ENCODE data around the gene SLC29A4.
"Not testable (repeated sequence)": the region's sequence is repeated elsewhere in the genome, so short reads cannot be mapped to it uniquely, and the experiment has no call there.

SLC29A4 gene

GRCh38 chr7:5296015-5296610 lies 13.4 kb downstream of the SLC29A4 start:
- DNase-seq (ENCODE audit: low read depth, low spot score) = no peak

- DNase-seq (ENCODE audit: low read depth, low spot score) = no peak
These were observed 14.0 kb downstream of the SLC29A4 start for GRCh38 chr7:5296611-5297226.

DNA sequence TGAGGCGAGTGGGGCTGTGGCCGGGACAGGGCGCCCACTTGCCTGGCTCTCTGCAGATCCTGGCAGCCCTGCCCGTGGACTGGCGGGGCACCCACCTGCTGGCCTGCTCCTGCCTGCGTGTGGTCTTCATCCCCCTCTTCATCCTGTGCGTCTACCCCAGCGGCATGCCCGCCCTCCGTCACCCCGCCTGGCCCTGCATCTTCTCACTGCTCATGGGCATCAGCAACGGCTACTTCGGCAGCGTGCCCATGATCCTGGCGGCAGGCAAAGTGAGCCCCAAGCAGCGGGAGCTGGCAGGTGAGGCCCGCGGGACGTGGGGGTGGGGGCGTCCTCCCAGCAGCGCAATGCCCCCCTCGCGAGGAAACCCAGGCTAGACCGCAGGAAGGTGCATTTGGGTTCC lies 17.6 kb downstream of the SLC29A4 start:
- no peak for DNase-seq (ENCODE audit: low read depth, low spot score)

DNA sequence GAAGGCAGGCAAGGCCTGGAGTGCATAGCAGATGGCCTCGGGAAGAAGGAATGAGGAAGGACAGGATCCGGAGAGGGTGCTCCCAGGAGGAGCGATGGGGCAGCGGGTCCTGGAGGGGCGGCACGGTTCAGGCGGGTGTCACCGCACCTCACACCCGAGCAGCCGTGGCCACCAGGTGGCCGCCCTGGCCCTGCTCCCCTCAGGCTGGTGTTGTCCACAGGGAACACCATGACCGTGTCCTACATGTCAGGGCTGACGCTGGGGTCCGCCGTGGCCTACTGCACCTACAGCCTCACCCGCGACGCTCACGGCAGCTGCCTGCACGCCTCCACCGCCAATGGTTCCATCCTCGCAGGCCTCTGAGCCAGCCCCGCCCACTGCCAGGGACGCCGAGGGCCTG lies 19.8 kb downstream of the SLC29A4 start:
- DNase-seq (ENCODE audit: low read depth, low spot score) = no peak

- no peak for DNase-seq (ENCODE audit: low read depth, low spot score)
These were observed 20.3 kb downstream of the SLC29A4 start for GRCh38 chr7:5303061-5303460.

DNA sequence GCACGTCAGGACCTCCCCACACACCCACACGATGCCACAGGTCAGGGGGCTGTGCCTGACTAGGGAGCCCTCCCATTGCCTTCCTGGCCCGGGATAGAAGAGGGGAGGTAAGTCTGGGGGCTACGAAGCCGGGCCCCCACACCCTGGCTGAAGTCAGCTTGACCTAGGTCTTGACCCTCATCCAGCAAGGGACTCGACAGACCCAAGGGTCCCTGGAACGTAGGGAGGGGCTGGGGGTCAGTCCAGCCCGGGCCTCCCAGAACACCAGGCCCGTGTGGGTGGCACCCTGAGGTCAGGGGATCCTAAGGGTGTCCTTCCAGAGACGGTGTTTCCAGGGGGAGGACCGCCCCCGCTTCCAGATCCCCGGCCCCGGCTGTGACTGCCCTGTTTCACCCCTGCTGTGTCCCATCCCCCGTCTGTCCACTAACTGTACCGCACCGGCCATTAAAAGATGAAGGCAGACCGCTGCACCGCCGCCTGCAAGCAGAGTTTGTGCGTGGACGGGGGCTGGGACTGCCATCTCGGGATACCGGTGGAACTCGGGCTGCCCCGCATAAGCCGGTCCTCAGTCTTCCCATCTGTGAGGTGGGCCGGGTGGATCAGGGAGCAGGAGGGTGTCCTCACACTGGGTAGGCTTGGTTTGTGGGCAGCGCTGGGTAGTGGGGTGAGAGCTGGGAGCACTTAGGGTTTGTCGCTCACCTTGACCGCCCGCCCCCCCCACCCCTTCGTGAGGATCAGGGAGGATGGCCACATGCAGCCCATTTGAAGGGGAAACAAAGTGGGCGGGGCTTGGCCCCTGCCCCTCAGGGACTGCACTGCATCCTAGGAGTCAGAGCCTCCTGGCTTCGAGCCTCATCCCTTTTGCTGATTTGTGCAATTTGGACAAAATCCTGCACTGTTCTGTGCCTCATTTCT lies 21.1 kb downstream of the SLC29A4 start:
- DNase-seq (ENCODE audit: low read depth, low spot score) = no peak

- DNase-seq (ENCODE audit: low read depth, low spot score) = not testable (repeated sequence)
These were observed 22.3 kb downstream of the SLC29A4 start for GRCh38 chr7:5305050-5305449.

GRCh38 chr7:5307221-5308142 lies 24.7 kb downstream of the SLC29A4 start:
- not testable (repeated sequence) for DNase-seq (ENCODE audit: low read depth, low spot score)

- no peak for DNase-seq (ENCODE audit: low read depth, low spot score)
These were observed 26.4 kb downstream of the SLC29A4 start for GRCh38 chr7:5309146-5309545.

DNA sequence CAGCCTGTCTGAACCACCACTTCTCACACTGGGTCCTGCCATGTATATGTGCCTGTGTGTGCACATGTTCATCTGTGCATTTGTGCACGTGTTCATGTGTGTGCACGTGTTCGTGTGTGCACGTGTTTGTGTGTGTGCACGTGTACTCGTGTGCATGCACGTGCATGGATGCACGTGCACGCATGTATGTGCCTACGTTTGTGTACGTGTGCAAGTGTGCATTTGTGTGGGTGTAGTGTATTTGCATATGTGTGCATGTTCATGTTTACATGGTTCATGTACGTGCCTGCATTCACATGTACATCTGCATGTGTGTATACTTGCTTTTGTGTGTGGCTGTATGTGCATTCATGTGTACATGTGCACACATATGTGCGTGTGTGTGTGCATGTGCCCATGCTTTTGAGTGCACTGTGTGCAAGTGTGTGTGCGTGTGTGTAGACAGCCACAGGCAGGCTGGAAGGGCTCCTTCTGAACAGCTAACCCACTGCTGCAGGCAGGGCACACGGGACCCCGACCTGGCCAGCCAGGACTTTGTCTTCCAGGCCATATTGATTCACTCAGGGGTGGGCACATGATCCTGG lies 28.2 kb downstream of the SLC29A4 start:
- no peak for DNase-seq (ENCODE audit: low read depth, low spot score)

DNA sequence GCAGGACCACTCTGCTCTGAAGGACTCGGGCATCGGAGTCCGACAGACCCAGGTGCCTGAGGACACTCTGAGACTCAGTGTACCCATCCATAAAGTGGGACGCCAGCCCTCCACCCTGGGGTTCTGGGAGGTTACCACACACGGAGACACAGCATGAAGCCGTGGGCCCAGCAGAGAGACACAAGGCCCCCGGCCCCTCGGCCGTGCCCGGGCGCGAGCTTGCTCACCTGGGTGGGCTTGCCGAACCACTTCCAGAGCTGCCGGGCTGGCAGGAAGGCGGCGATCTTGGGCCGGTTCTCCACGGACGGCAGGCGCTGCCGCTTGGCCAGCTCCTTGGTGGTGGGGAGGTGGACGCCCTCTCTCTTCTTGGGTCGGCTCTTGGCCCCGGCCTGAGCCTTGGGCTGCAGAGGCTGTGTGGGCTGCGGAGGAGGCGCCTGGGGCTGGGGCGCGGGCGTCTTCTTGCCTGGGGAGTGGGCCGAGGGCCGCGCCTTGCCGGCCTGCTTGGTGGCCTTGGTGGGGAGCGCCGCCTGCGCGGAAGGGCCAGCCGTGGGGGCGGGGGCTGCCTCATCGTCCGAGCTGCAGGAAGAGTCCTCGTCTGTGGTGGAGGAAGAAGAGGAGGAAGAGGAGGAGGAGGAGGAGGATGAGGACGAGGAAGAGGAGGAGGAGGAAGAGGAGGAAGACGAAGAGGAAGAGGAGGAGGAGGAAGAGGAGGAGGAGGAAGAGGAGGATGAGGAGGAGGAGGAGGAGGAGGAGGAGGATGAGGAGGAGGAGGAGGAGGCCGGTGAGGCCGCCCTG lies 29.7 kb downstream of the SLC29A4 start:
- not testable (repeated sequence) for DNase-seq (ENCODE audit: low read depth, low spot score)

DNA sequence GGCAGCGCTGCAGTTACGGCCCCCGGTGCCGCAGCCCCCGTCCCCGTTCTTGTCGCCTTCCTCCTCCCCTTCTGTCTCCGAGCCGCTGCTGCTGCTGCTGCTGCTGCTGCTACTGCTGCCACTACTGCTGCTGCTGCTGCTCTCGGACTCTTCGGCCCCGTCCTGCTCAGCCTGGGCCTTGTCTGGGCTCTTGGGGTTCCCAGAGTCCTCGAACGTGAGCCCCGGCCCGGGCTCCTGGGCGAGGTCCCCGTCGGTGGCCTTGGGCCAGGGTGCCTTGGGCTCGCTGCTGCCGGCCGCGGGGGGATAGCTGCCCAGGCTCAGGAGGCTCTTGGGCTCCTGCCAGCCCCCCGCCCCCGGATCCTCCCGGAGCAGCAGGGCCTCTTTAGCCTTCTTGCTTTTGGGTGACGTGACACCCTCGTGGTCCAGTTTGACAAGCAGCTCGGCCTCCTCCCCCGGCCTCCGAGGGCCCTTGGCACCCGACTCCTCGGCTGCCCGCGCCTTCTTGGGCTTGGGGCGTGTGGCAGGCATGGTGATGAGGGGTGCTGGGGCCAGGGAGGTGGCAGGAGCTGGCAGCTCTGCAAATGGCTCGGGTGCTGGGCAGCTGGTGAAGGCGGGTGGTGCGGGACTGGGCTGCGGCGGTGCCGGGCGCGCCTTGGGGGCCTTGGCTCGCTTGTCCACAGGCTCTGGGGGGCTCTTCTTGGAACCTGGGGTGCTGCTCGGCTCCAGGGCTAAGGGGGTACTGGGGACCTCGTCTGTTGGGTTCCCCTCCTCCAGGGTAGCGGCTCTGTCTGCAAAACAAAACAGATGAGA lies 30.5 kb downstream of the SLC29A4 start:
- DNase-seq (ENCODE audit: low read depth, low spot score) = not testable (repeated sequence)

GRCh38 chr7:5314864-5315263 lies 32.1 kb downstream of the SLC29A4 start:
- no peak for DNase-seq (ENCODE audit: low read depth, low spot score)

DNA sequence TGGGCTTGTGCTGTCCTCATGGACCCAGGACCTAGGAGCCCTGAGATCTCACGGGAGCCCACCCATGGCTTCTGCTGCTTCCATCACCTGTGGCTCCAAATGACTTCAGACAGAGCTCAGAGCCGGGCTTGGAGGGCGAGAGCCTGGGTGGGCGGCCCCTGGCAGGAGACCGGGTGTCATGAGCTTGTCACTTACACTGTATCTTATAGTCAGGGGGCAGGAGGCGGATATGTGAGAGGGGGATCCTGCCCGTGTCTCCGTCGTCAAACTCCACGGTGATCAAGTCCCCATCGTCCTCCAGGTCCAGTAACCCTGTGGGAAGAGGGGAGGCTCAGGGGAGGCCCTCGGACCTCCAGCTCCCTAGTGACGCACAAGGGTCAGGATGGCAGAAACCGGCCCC lies 33.0 kb downstream of the SLC29A4 start:
- no peak for DNase-seq (ENCODE audit: low read depth, low spot score)

GRCh38 chr7:5318613-5319012 lies 35.9 kb downstream of the SLC29A4 start:
- DNase-seq (ENCODE audit: low read depth, low spot score) = not testable (repeated sequence)

- no peak for DNase-seq (ENCODE audit: low read depth, low spot score)
These were observed 37.6 kb downstream of the SLC29A4 start for GRCh38 chr7:5320391-5320790.

DNA sequence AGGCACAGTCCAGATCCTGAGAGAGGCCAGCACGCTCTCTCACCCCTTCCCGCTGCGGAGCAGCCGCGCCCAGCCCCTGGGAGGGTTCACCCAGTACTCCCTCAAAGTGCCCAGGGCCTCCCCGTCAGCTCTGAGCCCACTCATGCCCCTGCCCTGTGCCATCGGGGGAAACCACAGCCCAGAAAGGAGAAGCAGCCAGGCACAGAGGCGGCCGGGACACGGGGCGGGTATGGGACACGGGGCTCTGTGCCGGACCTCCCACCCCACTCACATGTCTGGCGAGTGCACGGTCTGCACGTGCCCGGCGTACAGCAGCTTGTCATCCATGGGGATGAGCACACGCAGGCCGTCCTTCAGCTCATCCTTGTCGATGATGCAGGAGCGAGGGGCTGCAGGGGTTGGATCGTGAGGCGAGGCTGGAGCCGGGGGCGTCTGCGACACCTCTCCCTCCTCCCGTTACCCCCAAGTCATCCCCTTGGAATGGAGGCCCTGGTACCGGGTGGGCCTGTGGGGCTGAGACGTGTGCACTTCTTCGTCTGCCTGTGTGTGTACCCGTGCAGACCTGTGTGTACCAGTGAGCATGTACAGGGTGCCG lies 38.2 kb downstream of the SLC29A4 start:
- DNase-seq (ENCODE audit: low read depth, low spot score) = no peak

DNA sequence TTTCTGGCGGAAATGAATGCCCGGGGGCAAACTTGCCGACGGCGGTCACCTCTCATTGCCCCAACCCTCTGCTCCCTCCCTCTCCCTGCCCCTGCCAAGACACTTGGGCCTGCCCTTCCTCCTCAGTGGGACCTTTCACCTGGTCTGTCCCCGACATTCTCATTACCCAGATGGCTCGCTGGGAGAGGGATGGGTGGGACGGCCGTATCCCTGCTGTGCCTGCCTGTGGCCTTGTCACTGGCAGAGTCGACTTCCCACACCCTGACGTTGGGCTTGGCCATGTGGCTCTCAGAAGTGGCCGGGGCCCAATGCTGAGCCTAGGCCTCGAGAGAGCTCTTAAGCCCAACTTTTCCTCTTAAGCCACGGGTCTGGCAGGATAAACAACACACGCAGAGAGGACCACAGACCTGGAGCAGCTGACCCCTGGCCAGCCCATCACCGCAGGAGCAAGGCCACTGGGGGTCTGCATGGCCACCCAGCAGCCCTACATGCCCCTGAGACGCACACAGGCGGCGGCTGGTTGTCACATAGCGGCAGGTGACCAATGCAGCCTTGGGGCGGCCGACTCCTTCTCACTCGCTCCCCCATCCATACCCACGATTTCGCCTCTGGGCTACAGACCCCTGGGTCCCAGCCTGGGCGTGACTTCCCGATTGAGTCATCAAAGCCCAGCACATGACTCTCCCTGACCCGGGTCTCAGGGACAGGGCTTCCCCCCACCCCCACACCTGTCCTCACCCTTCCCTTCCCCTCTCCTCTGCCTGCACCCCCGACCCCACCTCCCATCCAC lies 40.1 kb downstream of the SLC29A4 start:
- no peak for DNase-seq (ENCODE audit: low read depth, low spot score)

Measured in astrocyte of the hippocampus (primary cell).